IPS-18c (cell line): Measurements from ENCODE around the gene PPAN.

Experiments used
- H3K4me3 ChIP-seq: 2 replicates; pipeline ENCODE4 v1.7.0; 2013; ENCODE audit warnings: low read depth, mild to moderate bottlenecking, low read length, moderate library complexity; ENCODE audit not compliant: insufficient read depth
- H3K9me3 ChIP-seq: one replicate; pipeline ENCODE4 v1.6.1; 2013; ENCODE audit warnings: mild to moderate bottlenecking, low read length, moderate library complexity; ENCODE audit not compliant: control insufficient read depth, insufficient read depth

PPAN gene

DNA sequence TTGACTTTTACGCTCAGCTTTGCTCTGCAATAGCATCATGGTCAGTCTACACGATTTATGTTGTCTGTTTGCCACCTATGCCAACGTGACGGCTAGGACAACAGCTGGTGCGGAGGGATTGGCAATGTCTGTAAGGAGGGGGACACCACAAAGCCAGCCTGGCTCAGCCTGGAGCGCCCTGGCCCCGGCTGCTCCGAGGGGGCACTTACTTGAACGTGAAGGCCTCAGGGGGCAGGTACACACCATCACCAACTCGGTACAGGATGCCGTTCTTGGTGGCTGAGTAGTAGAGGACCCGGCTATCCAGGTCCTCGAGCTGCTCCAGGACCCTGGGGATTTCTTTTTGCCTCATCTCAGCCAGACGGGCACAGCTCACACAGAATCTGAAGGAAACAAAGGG lies 40.0 kb downstream of the PPAN start:
- Histone ChIP-seq H3K4me3 (no peak overlapping the region), H3K9me3 (no peaks in the 10 kb centered on the region)

DNA sequence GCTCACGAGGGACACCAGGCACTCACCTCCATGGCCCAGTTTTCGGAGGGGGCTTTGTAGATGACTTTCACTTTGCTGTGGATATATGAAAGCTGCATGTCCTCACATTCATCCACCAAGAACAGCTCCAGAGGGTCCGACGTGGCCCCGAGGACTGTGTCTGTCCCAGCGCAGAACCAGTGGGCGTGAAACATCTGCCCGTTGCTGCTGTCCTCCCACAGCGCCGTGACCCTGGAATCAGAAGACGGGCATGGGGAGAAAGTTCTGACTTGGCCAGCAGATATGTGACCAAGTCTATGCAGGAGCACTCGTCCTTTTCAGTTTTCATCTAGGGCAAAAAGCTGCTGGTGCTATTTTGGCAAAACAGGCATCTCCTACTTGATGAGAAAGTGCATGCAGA lies 43.3 kb downstream of the PPAN start:
- Histone ChIP-seq H3K9me3 (no peaks in the 10 kb centered on the region), H3K4me3 (no peak overlapping the region)

DNA sequence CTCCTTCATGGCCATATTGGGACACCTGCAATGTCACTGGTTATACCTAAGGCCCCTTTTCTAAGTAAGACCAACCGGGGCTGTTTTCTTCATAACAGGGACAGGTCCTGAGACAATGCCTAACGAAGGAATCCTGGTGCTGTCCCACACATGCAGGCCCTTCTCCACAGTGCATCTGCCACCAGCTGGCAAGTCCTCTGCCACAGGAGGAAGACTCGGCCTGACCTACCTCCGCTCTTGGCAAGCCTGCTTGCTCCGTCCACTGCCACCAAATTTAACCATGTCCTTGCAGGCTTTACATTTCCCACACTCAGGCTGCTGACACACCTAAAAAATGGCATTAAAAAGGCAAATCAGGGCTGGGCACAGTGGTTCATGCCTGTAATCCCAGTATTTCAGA lies 45.4 kb downstream of the PPAN start:
- Histone ChIP-seq H3K9me3 (no peaks in the 10 kb centered on the region), H3K4me3 (no peak overlapping the region)

DNA sequence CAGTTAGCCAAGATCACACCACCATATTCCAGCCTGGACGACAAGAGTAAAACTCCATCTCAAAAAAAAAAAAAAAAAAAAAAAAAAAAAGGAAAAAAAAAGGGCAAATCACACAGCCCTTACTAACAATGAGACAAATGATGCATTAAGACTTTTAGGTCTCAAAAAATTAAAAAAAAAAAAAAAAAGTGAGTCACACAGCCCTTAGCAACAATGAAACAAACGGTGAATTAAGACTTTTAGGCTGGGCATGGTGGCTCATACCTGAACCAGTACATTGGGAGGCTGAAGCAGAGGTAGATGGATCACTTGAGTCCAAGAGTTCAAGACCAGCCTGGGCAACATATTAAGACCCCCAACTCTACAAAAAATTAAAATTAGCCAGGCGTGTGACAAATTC lies 45.9 kb downstream of the PPAN start:
- H3K4me3 ChIP-seq, result no peak overlapping the region
- H3K9me3 ChIP-seq, result no peaks in the 10 kb centered on the region

DNA sequence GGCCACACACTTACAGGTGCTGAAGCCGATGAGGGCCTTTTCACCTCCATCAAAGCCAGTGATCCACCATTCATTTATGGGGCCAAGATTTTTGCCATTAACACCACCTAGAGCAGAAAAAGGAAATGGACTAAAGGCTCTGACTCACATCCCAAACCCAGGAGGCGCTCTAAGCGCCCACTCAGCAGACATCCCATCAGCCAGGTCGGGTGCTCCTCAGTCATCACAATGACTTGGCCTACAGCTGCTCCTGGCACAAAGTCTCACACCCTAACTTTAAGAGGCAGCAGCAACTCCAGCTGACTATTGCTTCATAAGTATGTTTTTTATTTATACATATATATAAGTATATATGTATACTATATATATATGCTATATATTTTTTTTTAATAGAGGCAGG lies 49.7 kb downstream of the PPAN start:
- Histone ChIP-seq H3K4me3 (no peak overlapping the region), H3K9me3 (no peaks in the 10 kb centered on the region)

DNA sequence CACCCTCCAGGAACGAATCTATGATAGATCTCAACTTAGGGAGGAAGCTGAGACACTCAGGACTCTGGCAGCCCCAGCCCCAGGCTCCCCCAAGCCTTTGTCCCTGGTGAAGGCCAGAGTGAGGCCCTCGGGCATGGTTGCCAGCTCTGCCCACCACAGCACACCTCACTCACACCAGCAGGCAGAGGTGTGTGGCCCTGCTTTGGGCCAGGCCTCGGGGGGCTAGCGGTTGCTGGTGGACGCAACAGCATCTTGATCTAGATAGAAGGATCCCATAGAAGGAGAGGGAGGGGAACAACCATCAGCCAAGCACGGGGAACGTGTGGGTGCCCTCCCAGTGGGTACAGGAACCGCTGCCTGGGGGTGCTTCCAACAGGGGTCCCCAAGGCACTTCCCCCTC lies 51.9 kb downstream of the PPAN start:
- no peaks in the 10 kb centered on the region for H3K9me3 ChIP-seq
- H3K4me3 ChIP-seq, result no peak overlapping the region

DNA sequence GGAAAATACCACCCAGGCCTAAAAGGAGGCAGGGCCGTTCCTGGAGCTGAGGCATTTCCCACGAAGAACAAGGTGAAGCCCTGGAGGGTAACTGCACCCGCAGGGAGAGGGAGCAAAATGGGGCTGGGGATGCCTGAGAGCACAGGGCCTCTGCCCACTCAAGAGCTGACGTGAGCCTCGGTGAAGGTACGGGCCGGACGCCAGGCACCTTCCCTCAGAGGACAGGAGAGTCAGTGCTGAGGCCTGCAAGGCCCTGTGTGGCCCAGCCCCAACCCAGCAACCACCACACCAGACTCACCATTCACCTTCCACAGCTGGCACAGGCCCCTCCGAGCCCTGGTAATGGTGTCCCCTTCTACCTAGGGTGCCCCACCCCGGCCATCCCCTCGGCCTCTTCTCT lies 52.3 kb downstream of the PPAN start:
- H3K4me3 ChIP-seq, result no peak overlapping the region
- H3K9me3 ChIP-seq, result no peaks in the 10 kb centered on the region

DNA sequence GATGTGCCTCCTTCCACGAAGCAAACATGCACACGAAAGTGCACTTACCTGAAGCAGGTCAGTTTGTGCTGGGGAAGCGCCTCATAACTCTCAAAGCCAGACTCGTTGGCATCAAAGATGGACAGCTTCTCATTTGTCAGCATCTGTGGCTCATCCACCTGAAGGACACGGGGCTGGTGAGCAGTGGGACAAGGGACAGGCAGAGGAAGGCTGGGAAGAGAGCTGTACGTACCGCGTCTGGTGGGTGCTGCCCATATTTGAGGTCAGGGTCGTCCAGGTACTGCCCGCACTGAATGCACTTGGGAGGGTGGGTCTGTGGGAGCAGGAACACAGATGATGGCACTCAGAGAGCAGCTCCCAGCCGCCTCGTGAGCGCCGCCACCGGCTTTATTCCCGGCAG lies 53.4 kb downstream of the PPAN start:
- H3K4me3 ChIP-seq, result no peak overlapping the region

More for the DNA sequence above, 53.4 kb downstream of the PPAN start:
- no peaks in the 10 kb centered on the region for H3K9me3 ChIP-seq
